Gastrocnemius medialis (tissue), 4 donors: ENCODE results near the gene PCSK6.

Experiments
- POLR2A ChIP-seq, 2 donors: fragments of 450-650 bp; IDR thresholded peaks; one replicate each; pipeline ENCODE4 v1.6.1; 2017; ENCODE audit warnings: antibody characterized with exemption in 2 of 2, mild to moderate bottlenecking in 2 of 2, moderate library complexity in 2 of 2
- TF ChIP-seq, protein P1 (sequence below), 5 experiments: fragments of 450-650 bp in 3 of 5; fragments of 200-600 bp in 2 of 5; sonication (generic) in 2 of 5; IDR thresholded peaks in 4 of 5; conservative IDR thresholded peaks in 1 of 5; 1 replicate in 4 of 5; 2 replicates in 1 of 5; pipeline ENCODE4 v1.5.1; 2016 to 2019; ENCODE audit warnings: antibody characterized with exemption in 5 of 5, mild to moderate bottlenecking in 3 of 5, moderate library complexity in 3 of 5

DNA sequence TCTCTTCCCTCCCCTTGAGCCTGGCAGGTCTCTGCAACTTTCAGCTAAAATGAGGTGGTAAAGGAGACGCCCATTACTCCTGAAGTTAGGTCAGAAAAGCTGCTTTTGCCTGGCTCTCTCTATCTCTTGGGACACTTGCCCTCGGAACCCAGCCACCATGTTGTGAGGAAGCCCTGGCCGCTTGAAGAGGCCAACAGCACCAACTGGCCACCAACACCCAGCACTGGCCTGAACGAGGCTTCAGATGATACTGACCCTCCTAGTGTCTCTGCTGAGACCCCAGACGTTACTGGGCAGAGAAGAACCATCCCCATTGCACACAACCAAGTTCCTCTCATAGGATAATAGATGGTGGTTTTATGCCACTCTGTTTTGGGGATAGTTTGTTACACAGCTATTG, 49.5 kb upstream of the PCSK6 start:
- TF ChIP-seq, protein P1, sequence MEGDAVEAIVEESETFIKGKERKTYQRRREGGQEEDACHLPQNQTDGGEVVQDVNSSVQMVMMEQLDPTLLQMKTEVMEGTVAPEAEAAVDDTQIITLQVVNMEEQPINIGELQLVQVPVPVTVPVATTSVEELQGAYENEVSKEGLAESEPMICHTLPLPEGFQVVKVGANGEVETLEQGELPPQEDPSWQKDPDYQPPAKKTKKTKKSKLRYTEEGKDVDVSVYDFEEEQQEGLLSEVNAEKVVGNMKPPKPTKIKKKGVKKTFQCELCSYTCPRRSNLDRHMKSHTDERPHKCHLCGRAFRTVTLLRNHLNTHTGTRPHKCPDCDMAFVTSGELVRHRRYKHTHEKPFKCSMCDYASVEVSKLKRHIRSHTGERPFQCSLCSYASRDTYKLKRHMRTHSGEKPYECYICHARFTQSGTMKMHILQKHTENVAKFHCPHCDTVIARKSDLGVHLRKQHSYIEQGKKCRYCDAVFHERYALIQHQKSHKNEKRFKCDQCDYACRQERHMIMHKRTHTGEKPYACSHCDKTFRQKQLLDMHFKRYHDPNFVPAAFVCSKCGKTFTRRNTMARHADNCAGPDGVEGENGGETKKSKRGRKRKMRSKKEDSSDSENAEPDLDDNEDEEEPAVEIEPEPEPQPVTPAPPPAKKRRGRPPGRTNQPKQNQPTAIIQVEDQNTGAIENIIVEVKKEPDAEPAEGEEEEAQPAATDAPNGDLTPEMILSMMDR (IDR thresholded peaks at IDR 0.05 in 4 of 5, conservative IDR thresholded peaks at IDR 0.05 in 1 of 5), result no peak
- TF ChIP-seq POLR2A (IDR thresholded peaks at IDR 0.05), result no peak
